NCI-H446 (cell line): ENCODE results near the gene BTNL9.
"Not testable (repeated sequence)": the region's sequence is repeated elsewhere in the genome, so short reads cannot be mapped to it uniquely, and the experiment has no call there.

Experiments used
- DNase-seq, 2 experiments: peaks; one replicate each; lab custom pipeline; 2025; lab: John Stamatoyannopoulos, UW

Gene BTNL9

DNA sequence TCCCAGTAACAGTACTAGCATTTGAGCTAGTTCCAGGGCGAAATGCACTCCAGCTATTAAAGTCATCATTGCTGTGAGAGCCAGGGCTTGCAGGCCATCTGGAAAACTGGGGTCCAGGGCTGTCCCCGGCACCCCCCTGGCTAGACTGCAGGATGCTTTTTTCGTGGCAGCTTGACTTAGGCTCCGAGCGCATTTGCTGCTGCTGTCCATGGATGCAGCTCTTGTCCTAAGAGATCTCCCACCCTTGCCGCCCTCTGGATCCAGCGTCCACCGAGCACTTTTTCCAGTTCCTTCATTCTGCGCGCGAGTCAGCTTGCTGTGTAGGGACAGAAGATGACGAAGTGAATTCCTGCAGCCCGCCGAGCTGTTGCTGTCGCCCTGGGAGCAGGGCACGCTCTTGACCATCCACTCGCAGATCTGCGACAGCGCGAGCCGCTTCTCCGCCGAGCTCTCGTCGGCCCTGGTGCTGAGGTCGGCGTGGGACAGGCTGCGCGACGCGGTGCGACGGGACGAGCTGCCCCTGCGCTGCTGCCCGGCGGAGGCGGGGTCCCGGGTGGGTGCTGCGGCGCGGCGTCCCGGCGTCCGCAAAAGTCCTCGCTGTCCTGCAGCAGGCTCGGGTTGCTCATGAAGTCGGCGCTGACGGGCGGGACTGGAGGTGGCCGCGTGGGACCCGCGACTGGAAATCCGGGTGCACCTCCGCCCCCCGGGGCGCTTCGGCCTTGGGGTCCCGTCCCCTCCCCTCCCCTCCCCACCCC, 60.2 kb downstream of the BTNL9 start:
- no peak for DNase-seq

DNA sequence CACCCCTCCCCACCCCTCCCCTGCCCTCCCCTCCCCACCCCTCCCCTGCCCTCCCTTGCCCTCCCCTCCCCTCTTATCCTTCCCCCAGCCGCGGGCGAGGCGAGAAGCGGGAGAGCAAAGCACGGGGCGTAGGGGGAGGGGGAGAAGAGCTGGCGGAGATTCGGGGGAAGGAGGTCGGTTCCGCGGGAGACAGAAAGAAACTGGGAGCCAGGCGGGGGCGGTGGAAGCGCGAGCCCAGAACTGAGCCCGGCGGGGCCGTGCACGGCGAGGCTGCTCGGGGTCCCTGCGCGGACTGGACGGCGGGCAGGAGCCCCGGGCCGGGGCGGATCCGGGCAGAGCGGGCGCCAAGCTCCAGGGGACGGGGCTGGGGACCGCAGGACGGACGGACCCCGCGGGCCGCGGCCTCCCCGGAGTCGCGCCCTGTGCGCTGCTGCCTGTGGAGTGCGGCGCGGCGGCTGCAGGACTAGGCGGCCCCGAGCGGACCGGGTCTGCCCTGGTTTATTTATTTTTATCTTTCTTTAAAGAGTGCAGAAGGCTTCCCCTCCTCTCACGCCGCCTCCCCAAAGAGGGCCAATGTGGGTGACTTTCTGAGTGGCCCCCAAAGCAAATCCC, 61.1 kb downstream of the BTNL9 start:
- DNase-seq, result not testable (repeated sequence)

DNA sequence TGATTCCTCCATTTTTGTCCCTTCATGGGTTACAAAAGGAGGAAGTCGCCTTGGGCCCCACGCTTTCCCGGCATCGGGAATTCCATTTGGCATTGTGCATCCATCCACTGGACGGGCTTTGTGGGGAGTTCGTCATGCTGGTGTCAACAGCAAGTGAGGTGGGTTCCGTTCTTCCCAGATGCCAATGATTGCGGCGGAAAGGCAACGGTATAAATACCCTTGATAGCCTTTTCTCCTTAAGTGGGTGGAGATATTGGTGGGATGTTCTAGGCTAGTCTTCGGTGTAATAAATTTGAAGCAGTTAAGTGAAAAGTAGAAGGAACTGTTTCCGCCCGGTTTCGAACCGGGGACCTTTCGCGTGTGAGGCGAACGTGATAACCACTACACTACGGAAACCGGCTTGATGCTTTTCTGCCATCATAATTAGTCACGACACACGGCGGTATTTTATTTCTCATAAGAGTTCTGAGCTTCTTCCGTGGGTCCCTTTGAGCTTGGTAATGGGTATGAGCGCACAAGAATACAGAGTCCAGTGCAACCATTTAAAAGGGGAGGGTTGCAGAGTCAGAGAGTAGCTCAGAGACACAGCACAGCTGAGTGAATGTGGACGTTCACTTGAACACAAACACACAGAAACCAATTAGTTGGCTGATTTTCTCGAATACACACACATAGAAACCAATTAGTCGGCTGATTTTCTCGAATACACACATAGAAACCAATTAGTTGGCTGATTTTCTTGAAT, 62.0 kb downstream of the BTNL9 start:
- not testable (repeated sequence) for DNase-seq

DNA sequence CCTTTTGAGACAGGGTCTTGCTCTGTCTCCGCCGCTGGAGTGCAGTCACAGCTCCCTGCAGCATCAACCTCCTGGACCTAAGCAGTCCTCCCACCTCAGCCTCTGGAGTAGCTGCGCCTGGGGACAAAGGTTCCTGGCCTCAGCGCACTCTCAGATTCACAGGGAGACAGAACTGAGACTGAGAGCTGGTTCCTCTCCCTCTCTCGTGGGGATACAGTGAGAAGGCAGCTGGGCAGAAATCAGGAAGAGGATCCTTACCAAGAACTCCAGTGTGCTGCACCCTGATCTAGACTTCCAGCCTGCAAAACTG, 64.1 kb downstream of the BTNL9 start:
- DNase-seq, result not testable (repeated sequence)

DNA sequence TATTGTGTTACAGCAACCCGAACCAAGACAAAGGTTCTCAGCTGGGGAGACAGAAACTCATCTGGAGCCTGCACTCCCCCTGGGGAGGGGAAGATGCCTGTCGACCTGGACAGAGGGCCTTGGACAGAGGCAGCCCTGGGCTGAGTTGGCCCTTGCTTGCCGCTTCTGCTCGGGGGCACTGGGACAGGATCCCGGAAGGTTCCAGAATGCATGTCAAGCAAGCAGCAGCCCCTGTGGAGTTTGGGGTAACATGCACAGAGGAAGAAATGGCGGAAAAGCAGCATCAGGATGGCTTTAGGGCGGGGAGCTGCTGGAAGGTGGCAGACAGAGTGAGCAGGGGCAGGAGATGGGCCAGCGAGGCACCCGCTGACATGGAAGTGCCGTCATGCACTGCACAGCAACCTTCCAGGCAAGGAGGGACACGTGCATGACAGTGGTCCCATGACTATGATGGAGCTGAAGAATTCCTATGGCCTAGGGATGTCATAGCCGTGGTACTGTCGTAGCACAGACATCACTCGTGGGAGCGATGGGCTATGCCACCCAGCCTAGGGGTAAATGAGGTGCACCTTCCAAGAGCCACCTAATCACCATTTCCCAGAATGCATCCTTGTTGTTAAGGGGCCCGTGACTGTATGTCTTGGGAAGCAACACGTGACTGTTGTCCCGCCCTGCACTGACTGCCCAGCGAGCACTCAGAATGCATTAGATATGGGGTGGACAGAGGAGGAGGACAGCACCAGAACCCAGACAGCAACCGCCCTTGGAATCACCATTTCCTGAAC, 64.7 kb downstream of the BTNL9 start:
- not testable (repeated sequence) for DNase-seq

DNA sequence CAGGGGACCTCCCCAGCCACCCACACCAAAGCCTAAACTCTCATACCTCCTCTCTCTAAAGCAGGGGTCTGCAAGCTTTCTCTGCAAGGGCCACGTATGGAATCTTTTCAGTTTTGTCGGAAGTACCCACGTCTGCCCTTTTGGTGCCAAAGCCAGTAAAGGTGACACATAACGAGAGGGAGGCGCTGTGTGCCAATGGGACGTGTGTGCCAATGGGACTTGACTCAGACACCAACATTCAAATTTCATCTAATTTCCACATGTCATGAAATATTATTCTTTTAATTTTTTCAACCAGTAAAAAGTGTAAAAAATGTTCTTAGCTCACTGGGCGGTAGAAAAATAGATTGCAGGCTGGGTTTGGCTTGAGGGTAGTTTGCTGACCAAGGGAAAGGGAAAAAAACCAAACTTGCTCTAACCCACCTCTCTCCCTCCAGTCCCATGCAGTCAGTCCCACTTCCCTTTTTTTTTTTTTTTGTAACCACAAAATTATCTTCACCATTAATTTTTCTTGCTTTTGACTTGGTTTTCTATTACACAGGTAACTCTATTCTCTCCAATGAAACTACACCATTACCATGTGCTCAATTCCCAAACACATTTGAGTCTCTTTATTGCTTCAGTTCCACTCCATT, 65.4 kb downstream of the BTNL9 start:
- DNase-seq, result no peak

DNA sequence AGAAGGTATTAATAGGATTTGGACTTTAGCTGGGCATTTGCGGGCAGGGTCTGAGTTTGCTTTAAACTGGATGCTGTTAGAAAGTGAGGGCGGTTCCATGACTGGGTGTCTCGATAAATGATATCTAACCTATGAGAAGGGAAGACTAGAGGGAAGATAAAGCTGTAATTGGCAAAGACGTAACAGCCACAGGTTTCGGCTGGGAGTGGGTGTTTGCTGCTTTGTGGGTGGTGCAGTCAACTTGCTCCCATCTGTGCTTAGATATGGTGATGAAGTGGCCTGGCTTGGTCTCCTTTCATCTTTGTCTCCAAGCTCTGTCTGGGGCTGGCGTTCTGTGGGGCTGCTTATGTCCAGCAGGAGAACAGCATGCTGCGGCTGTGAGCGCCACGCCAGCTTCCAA, 67.6 kb downstream of the BTNL9 start:
- no peak for DNase-seq

DNA sequence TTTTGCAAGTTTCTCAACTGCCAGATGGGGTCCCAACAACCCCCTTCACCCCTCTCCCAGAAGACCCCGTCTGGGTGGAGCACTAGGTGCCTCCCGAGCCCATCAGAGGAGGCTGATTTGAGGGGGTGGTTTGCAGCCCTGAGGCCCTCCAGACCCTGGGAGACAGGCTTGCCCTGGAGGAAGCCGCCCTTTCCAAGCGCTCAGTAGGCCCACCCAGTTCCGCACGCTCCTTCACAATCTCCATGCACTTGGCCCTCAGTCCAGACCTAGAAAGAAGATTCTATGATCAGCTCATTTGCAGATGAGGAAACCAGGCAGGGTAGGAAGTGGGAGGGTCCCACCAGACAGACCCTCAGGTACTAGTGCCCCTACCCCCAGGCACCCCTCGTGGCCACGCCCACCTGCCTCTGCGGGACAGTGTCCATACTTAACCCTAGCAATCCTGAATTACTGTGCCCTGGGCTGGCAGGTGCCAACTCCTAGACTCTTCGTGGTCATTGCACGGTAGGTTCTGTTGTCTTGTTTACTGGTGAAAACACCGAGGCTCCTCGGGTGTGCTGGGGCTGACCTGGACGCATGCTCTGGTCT, 68.6 kb downstream of the BTNL9 start:
- DNase-seq, result no peak

DNA sequence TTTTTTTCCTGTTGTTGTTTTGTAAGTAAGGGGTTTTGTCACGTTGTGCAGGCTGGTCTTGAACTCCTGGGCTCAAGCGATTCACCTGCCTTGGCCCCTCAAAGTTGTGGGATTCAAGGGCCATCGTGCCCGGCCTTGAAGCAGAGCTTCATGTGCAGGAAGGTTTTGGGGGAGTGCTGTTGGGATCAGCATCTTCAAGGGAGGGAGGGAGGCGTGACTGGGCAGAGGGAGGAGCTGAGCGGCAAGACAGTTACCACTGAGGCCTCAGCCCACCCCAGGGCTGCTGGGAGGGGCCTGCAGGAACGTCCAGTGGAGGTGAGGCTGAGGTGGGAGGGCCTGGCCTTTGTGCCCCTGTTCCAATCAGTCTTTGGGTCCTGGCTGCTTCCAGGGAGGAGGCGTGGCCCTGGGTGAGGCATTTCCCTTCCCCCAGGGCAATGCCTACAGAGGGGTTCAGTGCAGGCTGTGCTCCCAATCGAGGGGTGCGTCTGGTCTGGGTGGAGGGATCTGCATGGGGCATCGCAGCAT, 69.5 kb downstream of the BTNL9 start:
- no peak for DNase-seq

DNA sequence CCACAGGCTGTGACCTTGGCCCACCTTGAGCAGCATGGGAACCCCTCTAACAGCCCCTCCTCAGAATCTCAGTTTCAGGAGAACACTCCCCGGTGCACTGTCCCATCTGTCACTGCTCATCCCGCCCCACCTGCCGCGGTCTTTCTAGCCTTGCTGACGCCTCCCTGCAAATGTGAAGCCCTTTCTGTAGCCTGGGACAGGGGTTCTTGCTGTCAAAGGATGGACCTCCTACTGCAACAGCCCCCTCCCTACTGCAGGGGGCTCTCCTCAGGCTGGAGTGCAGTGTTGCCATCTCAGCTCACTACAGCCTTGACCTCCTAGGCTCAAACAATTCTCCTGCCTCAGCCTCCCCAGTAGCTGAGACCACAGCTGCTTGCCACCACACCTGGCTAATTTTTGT, 70.9 kb downstream of the BTNL9 start:
- DNase-seq, result no peak
